ENCODE data around the gene RNF40.

RNF40 gene

DNA sequence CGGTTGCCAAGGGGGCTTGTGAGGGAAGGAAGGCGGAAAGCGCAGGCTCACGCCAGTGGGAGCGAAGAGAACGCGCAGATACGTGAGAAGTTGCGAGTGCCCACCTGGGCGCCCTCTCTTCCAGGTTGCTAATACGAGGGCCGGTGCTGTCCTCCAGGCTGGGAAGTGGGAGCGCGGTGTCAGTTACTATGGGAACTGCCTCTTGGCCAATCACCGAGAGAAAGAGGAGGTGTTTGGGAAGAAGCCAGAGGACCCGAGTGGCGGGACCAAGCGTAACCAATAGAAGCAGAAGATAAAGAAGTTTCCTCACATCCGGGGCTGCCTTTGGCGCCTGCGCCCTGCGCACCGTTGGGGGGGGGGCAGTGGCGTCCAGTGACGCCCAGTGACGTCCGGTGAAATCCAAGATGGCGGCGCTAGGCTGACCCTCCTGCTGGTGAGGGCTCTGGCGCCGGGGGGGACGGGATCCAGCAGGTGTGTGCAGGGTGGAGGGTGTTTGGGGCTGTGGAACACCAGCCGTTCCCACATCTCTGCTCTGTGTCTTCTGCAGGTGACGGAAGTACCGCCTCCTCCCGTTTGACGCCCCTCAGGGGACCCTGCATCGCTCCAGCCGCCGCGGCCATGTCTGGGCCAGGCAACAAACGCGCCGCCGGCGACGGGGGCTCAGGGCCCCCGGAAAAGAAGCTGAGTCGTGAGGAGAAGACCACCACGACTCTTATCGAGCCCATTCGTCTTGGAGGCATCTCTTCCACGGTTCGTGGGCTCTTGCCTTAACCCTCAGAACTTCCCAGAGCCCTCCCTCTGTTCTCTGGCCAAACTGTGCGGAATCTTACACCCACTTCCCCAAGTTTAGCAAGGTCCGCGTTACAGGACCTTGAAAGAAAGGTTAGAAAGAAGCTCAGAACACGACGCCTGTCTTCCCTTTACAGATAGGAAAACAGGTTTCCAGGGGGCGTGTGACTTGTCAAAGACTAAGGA lies at the start of gene RNF40, which contains the start of gene CFAP119:
Gene RNF40 (plus strand): TSS at position 395 of the 975 bp plus-strand sequence. CDS start 224 bp downstream, at position 619.
Gene CFAP119 (minus strand): TSS at position 135 of the 975 bp plus-strand sequence. CDS start 314 bp downstream, outside the sequence.
- H3K9me3 Mint-ChIP-seq, result no peaks in the 10 kb centered on the region
- peak within 1 kb of the TSS; percentile 88 for H3K27ac Mint-ChIP-seq
- H3K4me1 Mint-ChIP-seq, result peaks cover 22% of the 10 kb centered on the region
- peak within 1 kb of the TSS; percentile 96 for H3K4me3 Mint-ChIP-seq
- H3K36me3 Mint-ChIP-seq, result peaks cover 8% of the 10 kb centered on the region
- no peaks in the 10 kb centered on the region for H3K27me3 Mint-ChIP-seq

DNA sequence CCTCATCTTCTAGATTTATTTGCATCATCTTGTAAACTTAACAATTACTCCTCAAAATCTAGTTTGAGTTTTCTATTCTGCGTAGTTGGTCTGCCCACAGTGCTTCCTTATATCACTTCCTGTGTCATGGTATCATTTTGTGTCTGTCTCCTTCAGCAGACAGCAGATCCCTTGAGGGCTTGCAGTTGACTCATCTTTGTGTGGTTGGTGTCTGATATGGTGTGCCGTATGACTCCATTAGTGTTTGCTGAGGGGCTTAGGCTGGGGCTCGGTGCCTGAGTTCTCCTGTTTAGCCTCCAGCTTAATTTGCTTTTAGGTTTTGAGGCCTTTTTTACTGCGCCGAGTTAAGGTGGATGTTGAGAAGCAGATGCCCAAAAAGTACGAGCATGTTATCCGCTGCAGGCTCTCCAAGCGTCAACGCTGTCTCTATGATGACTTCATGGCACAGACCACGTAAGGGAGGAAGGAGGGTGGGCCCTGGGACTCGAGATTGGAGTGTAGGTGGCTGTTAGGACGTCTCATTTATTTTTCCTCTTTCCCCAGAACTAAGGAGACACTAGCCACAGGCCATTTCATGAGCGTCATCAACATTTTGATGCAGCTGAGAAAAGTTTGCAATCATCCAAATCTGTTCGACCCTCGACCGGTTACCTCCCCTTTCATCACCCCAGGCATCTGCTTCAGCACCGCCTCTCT lies 46.2 kb upstream of the RNF40 start:
- Mint-ChIP-seq H3K36me3 (peaks cover 37% of the 10 kb centered on the region), H3K4me3 (peak overlapping the region; percentile 86), H3K27ac (peak overlapping the region; percentile 93), H3K4me1 (peaks cover 29% of the 10 kb centered on the region), H3K27me3 (no peaks in the 10 kb centered on the region), H3K9me3 (no peaks in the 10 kb centered on the region)

DNA sequence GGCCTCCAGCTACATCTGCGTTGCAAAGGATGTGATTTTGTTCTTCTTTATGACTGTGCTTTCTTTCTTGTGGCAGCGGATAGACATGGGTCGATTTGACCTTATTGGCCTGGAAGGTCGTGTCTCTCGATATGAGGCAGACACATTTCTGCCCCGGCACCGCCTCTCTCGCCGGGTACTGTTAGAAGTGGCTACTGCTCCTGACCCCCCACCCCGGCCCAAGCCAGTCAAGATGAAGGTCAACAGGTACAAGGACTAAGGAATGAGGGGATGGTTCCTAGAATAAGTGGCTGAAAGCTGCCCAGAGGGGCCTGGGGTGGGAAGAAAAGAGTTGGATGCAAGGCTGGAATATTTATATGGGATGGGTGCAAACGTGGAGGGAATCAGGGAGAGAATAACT lies 42.0 kb upstream of the RNF40 start:
- no peak overlapping the region for H3K4me3 Mint-ChIP-seq
- peaks cover 42% of the 10 kb centered on the region for H3K36me3 Mint-ChIP-seq
- peak overlapping the region; percentile 14 for H3K27ac Mint-ChIP-seq
- no peaks in the 10 kb centered on the region for H3K27me3 Mint-ChIP-seq
- peaks cover 20% of the 10 kb centered on the region for H3K4me1 Mint-ChIP-seq
- H3K9me3 Mint-ChIP-seq, result no peaks in the 10 kb centered on the region

DNA sequence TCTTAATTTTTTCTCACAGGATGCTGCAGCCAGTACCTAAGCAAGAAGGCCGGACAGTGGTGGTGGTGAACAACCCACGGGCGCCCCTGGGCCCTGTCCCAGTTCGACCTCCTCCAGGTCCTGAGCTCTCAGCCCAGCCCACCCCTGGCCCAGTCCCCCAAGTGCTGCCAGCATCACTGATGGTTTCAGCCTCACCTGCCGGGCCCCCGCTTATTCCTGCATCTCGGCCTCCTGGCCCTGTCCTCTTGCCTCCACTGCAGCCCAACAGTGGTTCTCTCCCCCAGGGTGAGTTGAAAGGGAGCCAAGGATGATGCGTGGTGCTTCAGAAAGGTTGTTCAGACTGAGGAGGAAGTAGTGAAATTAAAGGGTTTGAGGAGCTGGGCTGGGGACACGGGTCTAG lies 41.4 kb upstream of the RNF40 start:
- no peak overlapping the region for H3K4me3 Mint-ChIP-seq
- no peaks in the 10 kb centered on the region for H3K27me3 Mint-ChIP-seq
- peaks cover 39% of the 10 kb centered on the region for H3K36me3 Mint-ChIP-seq
- H3K9me3 Mint-ChIP-seq, result no peaks in the 10 kb centered on the region
- no peak overlapping the region for H3K27ac Mint-ChIP-seq
- H3K4me1 Mint-ChIP-seq, result peaks cover 16% of the 10 kb centered on the region

DNA sequence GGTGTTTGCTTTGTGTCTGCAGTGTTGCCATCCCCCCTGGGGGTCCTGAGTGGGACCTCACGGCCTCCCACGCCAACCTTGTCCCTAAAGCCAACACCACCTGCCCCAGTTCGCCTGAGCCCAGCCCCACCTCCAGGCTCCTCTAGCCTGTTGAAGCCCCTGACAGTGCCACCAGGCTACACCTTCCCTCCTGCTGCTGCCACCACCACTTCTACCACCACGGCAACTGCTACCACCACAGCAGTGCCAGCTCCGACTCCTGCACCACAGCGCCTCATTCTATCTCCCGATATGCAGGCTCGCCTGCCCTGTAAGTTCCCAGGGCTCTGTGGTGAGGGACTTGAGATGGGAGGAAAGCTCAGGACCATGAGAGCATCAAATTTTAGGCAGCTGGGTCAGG lies 41.0 kb upstream of the RNF40 start:
- peaks cover 11% of the 10 kb centered on the region for H3K4me1 Mint-ChIP-seq
- H3K36me3 Mint-ChIP-seq, result peaks cover 34% of the 10 kb centered on the region
- H3K4me3 Mint-ChIP-seq, result no peak overlapping the region
- H3K27ac Mint-ChIP-seq, result no peak overlapping the region
- H3K27me3 Mint-ChIP-seq, result no peaks in the 10 kb centered on the region
- no peaks in the 10 kb centered on the region for H3K9me3 Mint-ChIP-seq

DNA sequence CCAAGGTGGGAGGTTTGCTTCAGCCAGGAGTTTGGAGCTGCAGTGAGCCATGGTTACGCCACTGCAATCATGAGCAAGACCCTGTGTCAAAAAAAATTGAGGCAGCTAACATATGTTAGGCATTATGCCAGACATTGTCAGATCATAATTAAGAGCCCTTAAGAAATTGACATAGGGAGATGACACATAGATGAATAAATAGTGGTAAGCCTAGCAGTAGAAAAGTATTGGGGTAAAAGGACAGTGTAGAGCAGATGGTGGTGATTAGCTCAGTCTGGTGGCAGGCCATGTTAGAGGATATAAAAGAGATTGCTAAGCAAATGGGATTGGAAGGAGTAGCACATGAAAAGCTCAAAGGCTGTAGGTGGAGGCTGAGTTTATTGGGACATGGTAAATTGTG lies 40.5 kb upstream of the RNF40 start:
- Mint-ChIP-seq H3K4me1 (peaks cover 7% of the 10 kb centered on the region), H3K36me3 (peaks cover 31% of the 10 kb centered on the region), H3K4me3 (no peak overlapping the region), H3K27ac (peak overlapping the region; percentile 9), H3K9me3 (no peaks in the 10 kb centered on the region), H3K27me3 (no peaks in the 10 kb centered on the region)

DNA sequence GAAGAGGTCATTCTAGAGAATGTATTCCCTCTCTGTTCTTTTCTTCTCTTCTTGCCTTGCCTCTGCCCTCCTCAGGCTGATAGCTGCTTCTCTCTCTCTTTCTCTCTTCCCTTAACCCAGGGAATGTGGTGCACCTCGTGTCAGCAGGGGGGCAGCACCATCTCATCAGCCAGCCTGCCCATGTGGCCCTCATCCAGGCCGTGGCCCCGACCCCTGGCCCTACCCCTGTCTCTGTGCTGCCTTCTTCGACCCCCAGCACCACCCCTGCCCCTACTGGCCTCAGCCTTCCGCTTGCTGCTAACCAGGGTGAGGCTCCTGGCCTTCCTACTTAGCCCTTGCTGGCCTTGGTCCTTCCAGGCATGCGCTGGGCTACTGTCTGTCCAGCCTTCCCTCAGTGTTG lies 39.7 kb upstream of the RNF40 start:
- Mint-ChIP-seq H3K27me3 (no peaks in the 10 kb centered on the region), H3K27ac (peak overlapping the region; percentile 80), H3K36me3 (peaks cover 29% of the 10 kb centered on the region), H3K4me3 (no peak overlapping the region), H3K9me3 (no peaks in the 10 kb centered on the region), H3K4me1 (no peaks in the 10 kb centered on the region)

DNA sequence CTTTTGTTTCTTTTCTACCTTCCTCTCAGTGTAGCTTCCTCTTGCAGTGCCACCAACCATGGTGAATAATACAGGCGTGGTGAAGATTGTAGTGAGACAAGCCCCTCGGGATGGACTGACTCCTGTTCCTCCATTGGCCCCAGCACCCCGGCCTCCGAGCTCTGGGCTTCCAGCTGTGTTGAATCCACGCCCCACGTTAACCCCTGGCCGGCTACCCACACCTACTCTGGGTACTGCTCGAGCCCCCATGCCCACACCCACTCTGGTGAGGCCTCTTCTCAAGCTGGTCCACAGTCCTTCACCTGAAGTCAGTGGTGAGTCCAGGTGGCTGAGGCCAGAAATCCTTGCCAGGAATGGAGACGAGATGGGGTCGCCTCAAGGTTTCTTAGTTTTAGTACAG lies 39.2 kb upstream of the RNF40 start:
- H3K9me3 Mint-ChIP-seq, result no peaks in the 10 kb centered on the region
- H3K4me1 Mint-ChIP-seq, result peaks cover under 1% of the 10 kb centered on the region
- H3K4me3 Mint-ChIP-seq, result no peak overlapping the region
- no peak overlapping the region for H3K27ac Mint-ChIP-seq
- H3K27me3 Mint-ChIP-seq, result no peaks in the 10 kb centered on the region
- peaks cover 29% of the 10 kb centered on the region for H3K36me3 Mint-ChIP-seq

DNA sequence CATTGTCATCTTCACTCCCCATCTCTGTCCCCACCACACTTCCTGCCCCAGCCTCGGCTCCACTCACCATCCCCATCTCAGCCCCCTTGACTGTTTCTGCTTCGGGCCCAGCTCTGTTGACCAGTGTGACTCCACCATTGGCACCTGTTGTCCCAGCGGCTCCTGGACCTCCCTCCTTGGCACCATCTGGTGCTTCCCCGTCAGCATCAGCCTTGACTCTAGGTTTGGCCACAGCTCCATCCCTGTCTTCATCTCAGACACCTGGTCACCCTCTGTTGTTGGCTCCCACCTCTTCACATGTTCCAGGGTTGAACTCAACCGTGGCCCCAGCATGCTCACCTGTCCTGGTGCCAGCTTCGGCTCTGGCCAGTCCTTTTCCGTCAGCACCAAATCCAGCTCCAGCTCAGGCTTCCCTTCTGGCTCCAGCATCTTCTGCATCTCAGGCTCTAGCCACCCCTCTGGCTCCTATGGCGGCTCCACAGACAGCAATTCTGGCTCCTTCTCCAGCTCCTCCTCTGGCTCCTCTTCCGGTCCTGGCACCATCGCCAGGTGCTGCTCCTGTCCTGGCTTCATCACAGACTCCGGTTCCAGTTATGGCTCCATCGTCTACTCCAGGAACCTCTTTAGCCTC lies 38.3 kb upstream of the RNF40 start:
- Mint-ChIP-seq H3K4me3 (no peak overlapping the region), H3K9me3 (no peaks in the 10 kb centered on the region), H3K27ac (peak overlapping the region; percentile 47), H3K27me3 (no peaks in the 10 kb centered on the region), H3K4me1 (peaks cover 4% of the 10 kb centered on the region), H3K36me3 (peaks cover 29% of the 10 kb centered on the region)

DNA sequence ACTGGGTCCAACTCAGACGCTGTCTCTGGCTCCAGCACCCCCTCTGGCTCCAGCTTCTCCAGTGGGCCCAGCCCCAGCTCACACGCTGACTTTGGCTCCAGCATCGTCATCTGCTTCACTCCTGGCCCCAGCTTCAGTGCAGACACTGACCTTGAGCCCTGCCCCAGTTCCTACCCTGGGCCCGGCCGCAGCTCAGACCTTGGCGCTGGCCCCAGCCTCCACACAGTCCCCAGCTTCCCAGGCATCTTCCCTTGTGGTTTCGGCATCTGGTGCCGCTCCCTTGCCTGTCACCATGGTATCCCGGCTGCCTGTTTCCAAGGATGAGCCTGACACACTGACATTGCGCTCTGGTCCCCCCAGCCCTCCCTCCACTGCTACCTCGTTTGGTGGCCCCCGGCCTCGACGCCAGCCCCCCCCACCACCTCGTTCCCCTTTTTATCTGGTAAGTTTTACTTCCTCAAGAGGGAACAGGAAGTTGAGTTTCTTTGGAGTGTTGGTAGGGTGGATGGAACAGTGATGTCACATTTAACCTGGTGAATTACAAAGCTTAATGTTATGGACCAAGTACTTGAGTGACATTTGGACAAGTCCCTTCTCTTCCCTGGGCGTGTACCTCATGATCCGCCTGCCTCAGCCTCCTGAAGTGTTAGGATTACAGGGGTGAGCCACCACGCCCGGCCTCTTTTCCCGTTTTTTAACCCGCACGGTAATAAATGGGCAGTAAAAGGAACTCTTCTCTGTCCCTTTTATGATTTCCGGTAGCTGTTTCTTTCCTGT lies 37.3 kb upstream of the RNF40 start:
- Mint-ChIP-seq H3K27me3 (no peaks in the 10 kb centered on the region), H3K9me3 (no peaks in the 10 kb centered on the region), H3K36me3 (peaks cover 31% of the 10 kb centered on the region), H3K4me3 (no peak overlapping the region), H3K4me1 (peaks cover 4% of the 10 kb centered on the region), H3K27ac (no peak overlapping the region)

DNA sequence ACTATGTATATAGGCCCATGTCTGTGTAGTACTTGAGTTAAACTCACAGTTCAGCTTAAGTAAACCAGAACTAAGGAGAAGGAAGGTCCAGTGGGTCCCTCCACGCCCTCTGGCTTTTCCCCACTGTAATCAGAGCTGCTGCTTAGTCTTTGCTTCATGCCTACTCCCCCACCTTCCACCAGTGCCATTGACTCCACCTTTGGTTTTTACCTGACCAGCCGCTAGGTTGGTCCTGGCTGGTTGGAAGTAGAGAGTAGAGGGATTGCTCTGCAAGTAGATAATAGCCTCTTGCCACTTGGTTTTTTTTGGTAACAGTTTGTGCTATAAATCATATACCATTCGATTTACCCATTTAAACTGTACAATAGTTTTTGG lies 36.7 kb upstream of the RNF40 start:
- Mint-ChIP-seq H3K27me3 (no peaks in the 10 kb centered on the region), H3K36me3 (peaks cover 31% of the 10 kb centered on the region), H3K4me3 (no peak overlapping the region), H3K27ac (no peak overlapping the region), H3K9me3 (no peaks in the 10 kb centered on the region), H3K4me1 (peaks cover 4% of the 10 kb centered on the region)

DNA sequence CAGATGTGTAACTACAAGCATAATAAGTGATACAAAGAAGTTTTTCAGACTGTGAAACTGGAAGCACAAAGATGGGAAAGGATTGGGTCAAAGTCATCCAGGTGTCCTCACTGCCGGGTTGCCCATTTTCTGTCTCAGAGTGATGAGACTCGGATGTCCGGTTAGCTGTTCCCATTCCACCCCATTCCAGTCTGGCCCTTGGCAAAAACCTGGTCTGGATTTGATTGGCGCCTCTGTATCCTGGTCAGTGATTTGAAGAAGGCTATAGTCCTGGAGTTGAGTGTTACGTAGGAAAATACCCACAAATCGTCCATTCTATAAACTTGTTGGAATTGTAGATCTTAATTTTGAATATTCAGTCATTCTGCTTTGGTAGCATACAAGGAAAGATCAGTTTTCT lies 33.8 kb upstream of the RNF40 start:
- Mint-ChIP-seq H3K36me3 (peaks cover 22% of the 10 kb centered on the region), H3K4me1 (peaks cover 4% of the 10 kb centered on the region), H3K4me3 (no peak overlapping the region), H3K9me3 (no peaks in the 10 kb centered on the region), H3K27ac (no peak overlapping the region), H3K27me3 (no peaks in the 10 kb centered on the region)

DNA sequence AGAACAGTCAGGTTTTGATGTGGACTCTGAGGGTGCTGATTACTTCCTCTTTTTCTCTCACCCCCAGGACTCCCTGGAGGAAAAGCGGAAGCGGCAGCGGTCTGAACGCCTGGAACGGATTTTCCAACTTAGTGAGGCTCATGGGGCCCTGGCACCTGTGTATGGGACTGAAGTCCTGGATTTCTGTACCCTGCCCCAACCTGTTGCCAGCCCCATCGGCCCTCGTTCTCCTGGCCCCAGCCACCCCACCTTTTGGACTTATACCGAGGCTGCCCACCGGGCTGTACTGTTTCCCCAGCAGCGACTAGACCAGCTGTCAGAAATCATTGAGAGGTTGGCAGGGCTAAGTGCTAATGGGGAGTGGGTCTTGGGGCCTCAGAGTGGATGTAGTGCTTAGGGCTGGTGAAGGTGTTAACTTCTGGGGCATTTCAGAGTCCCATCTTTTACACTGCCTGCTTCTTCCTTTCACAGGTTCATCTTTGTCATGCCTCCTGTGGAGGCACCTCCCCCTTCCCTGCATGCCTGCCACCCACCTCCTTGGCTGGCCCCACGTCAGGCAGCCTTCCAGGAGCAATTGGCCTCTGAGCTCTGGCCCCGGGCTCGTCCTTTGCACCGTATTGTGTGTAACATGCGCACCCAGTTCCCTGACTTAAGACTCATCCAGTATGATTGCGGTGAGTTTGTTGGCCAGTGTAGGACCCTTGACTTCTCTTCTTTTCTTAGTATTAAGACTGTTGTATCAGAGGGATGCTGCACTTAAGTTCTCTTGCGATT lies 33.0 kb upstream of the RNF40 start:
- Mint-ChIP-seq H3K27ac (no peak overlapping the region), H3K36me3 (peaks cover 15% of the 10 kb centered on the region), H3K4me1 (peaks cover 4% of the 10 kb centered on the region), H3K4me3 (no peak overlapping the region), H3K27me3 (no peaks in the 10 kb centered on the region), H3K9me3 (no peaks in the 10 kb centered on the region)

DNA sequence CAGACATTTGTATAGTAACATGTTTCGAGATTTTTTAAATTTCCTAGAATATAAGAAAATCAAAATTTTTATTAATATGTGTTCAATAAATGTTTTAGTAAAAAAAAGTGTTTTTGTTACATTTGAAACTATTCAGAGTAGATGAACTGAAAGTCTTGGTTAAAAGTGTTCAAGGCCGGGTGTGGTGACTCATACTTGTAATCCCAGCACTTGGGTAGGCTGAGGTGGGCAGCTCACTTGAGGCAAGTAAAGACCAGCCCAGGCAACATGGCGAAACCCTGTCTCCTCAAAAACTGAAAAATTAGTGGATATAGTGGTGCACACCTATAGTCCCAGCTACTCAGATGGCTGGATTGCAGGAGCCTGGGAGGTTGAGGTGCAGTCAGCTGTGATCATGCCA lies 30.7 kb upstream of the RNF40 start:
- Mint-ChIP-seq H3K9me3 (no peaks in the 10 kb centered on the region), H3K4me3 (no peak overlapping the region), H3K36me3 (peaks cover 16% of the 10 kb centered on the region), H3K4me1 (peaks cover 4% of the 10 kb centered on the region), H3K27me3 (no peaks in the 10 kb centered on the region), H3K27ac (no peak overlapping the region)
